ENCODE data around the gene OSBPL6. TPM values are rescaled to one million over a fixed set of nuclear protein-coding genes. Genes with fewer than 3 reads are reported as not detected.

The OSBPL6 gene
- total RNA-seq, 1 experiment from 2014 or later: 43.1 TPM

DNA sequence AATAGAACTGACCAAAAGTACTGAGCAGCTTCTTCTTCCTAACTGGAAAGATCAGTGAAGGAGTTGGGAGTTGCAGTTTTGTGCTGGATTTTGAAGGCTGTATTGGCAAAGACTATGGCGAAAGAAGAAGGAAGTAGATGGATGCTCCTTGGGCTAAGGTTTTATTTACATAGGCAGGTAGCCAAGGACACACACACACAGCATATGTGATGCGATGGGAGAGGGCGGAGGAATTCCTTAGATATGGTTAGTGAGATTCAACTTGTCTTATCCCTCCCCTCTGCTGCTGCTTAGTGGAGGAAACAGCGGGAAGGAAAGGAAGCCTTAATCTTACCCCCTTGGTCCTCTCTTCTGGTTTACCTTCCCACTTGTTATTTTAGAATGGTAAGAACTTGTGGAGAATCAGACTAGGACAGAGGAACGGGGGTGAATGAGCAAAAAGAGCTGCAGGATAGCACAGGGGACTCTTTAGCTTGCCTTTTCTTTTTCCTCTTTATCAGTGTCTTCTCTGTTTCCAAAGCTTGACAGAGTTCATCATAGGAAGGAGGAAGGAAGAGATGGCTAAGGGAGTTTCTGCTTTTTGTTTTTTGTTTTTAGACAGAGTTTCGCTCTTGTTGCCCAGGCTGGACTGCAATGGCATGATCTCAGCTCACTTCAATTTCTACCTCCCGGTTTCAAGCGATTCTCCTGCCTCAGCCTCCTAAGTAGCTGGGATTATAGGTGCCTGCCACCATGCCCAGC lies 87.9 kb downstream of the OSBPL6 start:
- intact Hi-C loops (cut with micrococcal nuclease): no loop called here
- TF ChIP-seq, protein P1, sequence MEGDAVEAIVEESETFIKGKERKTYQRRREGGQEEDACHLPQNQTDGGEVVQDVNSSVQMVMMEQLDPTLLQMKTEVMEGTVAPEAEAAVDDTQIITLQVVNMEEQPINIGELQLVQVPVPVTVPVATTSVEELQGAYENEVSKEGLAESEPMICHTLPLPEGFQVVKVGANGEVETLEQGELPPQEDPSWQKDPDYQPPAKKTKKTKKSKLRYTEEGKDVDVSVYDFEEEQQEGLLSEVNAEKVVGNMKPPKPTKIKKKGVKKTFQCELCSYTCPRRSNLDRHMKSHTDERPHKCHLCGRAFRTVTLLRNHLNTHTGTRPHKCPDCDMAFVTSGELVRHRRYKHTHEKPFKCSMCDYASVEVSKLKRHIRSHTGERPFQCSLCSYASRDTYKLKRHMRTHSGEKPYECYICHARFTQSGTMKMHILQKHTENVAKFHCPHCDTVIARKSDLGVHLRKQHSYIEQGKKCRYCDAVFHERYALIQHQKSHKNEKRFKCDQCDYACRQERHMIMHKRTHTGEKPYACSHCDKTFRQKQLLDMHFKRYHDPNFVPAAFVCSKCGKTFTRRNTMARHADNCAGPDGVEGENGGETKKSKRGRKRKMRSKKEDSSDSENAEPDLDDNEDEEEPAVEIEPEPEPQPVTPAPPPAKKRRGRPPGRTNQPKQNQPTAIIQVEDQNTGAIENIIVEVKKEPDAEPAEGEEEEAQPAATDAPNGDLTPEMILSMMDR (IDR thresholded peaks at IDR 0.05; ENCODE audit: unreplicated experiment): no peak
- Mint-ChIP-seq H3K4me1 (ENCODE audit: insufficient read depth, unreplicated experiment) (peaks cover 47% of the 10 kb centered on the region), H3K9me3 (ENCODE audit: unreplicated experiment) (no peaks in the 10 kb centered on the region), H3K4me3 (ENCODE audit: unreplicated experiment) (peak overlapping the region; percentile 12), H3K36me3 (ENCODE audit: insufficient read depth, unreplicated experiment) (peaks cover 8% of the 10 kb centered on the region), H3K27ac (ENCODE audit: low read depth, unreplicated experiment) (no peak overlapping the region), H3K27me3 (ENCODE audit: insufficient read depth, unreplicated experiment) (no peaks in the 10 kb centered on the region)
- BruUV-seq (replicated peaks): no TSS peak
- POLR2A ChIA-PET: interaction anchor here (0.7 to 3.3 kb wide), 12 partner anchors 10 to 169 kb away, joined by 3 to 18 read pairs (median 6); no protein-coding TSS in a partner anchor
- peak; percentile 96 for DNase-seq (ENCODE audit: unreplicated experiment)
- CTCF ChIA-PET: interaction anchor here (0.7 to 2.2 kb wide), 6 partner anchors 14 to 1534 kb away, joined by 3 to 12 read pairs (median 4); no protein-coding TSS in a partner anchor

DNA sequence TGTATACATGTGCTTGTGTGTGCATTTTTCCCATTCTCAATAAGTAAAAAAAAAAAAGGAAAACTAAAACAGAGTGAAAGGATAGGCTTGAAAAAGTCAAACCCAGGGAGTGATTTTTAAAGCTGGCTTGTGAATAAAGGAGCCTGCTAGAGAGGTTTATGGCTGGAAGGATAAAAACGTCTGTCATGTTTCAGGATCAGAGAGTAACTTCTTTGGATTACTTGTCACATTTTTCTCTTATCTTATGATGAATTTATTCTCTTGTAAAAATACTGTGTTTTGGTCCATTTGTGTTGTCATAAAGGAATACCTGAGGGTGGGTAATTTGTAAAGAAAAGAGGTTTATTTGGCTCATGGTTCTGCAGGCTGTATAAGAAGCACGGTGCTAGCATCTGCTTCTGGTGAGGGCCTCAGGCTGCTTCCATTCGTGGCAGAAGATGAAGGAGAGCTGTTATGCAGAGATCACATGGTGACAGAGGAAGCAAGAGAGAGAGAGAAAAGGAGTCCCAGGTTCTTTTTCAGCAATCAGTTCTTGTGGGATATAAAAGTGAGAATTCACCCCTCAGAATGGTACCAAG lies 89.1 kb downstream of the OSBPL6 start:
- Mint-ChIP-seq H3K9me3 (ENCODE audit: unreplicated experiment) (no peaks in the 10 kb centered on the region), H3K27me3 (ENCODE audit: insufficient read depth, unreplicated experiment) (no peaks in the 10 kb centered on the region), H3K27ac (ENCODE audit: low read depth, unreplicated experiment) (no peak overlapping the region), H3K4me3 (ENCODE audit: unreplicated experiment) (no peak overlapping the region), H3K36me3 (ENCODE audit: insufficient read depth, unreplicated experiment) (no peaks in the 10 kb centered on the region), H3K4me1 (ENCODE audit: insufficient read depth, unreplicated experiment) (peaks cover 37% of the 10 kb centered on the region)
- no peak for DNase-seq (ENCODE audit: unreplicated experiment)
- BruUV-seq (replicated peaks): no TSS peak
- intact Hi-C loops (cut with micrococcal nuclease): no loop called here
- CTCF ChIA-PET: interaction anchor here (0.6 to 2.1 kb wide), 5 partner anchors 13 to 386 kb away, joined by 3 to 6 read pairs (median 3); no protein-coding TSS in a partner anchor
- POLR2A ChIA-PET: interaction anchor here (1.1 to 3.3 kb wide), 4 partner anchors 11 to 131 kb away, joined by 3 to 18 read pairs (median 9); no protein-coding TSS in a partner anchor
- TF ChIP-seq, protein P1 (IDR thresholded peaks at IDR 0.05; ENCODE audit: unreplicated experiment): no peak

DNA sequence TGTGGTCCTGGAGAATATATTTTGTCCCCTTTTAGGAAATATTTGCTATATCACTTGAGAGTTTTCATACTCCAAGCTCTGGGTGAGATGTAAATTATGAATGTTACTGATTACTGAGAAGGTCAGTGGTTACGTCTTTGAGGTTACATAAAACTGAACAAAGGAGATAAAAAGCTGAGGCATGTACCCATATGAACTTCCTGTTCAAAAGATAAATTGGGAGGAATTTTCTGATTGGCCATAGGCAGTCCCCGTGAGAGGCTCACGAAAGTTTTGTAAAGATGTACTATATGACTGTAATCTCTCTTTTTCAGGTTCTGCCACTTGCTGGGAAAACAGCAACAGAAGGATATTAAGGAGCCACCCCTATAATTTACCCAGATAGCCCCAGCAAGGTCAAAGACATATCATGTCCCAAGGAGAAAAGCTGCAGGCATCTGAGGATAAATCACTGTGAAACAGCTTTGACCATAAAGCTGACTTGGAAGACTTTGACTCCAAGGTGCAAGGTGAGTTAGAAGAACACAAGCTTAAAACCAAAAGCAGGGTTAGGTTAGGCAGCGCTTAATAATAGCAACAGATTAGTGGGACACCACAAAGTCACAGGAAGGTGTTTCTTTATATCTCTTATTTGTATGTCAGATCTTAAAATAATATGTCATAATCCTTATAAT lies 90.4 kb downstream of the OSBPL6 start:
- no TSS peak for BruUV-seq (replicated peaks)
- no peaks in the 10 kb centered on the region for H3K36me3 Mint-ChIP-seq (ENCODE audit: insufficient read depth, unreplicated experiment)
- H3K4me1 Mint-ChIP-seq (ENCODE audit: insufficient read depth, unreplicated experiment): peaks cover 24% of the 10 kb centered on the region
- H3K4me3 Mint-ChIP-seq (ENCODE audit: unreplicated experiment): no peak overlapping the region
- intact Hi-C loops (cut with micrococcal nuclease): no loop called here
- no peaks in the 10 kb centered on the region for H3K9me3 Mint-ChIP-seq (ENCODE audit: unreplicated experiment)
- no peak for DNase-seq (ENCODE audit: unreplicated experiment)
- no peak overlapping the region for H3K27ac Mint-ChIP-seq (ENCODE audit: low read depth, unreplicated experiment)
- ChIA-PET CTCF (interaction anchor here (1.0 to 1.5 kb wide), 5 partner anchors 14 to 153 kb away, joined by 3 to 6 read pairs (median 4); no protein-coding TSS in a partner anchor), POLR2A (interaction anchor here (0.9 to 3.3 kb wide), 6 partner anchors 10 to 129 kb away, joined by 4 to 13 read pairs (median 5); partner anchors contain the start of gene OSBPL6)
- H3K27me3 Mint-ChIP-seq (ENCODE audit: insufficient read depth, unreplicated experiment): no peaks in the 10 kb centered on the region
- TF ChIP-seq, protein P1 (IDR thresholded peaks at IDR 0.05; ENCODE audit: unreplicated experiment): no peak

DNA sequence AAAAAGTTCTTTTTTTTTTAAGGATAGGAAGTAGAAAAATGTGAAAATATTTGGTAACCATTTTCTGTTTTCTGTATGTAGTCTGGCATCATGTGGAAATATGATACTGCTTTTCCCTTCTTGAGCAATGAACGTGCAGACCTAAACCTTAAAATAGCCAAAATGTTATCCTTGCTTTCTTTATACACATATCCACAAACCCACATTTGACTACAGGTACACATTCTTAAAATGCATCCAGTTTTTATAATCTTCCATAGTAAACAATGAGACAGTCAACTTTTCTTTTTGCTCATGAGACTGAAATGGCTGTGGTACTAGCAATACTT lies 90.9 kb downstream of the OSBPL6 start:
- Mint-ChIP-seq H3K27me3 (ENCODE audit: insufficient read depth, unreplicated experiment) (no peaks in the 10 kb centered on the region), H3K4me3 (ENCODE audit: unreplicated experiment) (no peak overlapping the region), H3K4me1 (ENCODE audit: insufficient read depth, unreplicated experiment) (peaks cover 23% of the 10 kb centered on the region), H3K36me3 (ENCODE audit: insufficient read depth, unreplicated experiment) (no peaks in the 10 kb centered on the region), H3K27ac (ENCODE audit: low read depth, unreplicated experiment) (no peak overlapping the region), H3K9me3 (ENCODE audit: unreplicated experiment) (no peaks in the 10 kb centered on the region)
- POLR2A ChIA-PET: interaction anchor here (1.3 to 2.1 kb wide), 4 partner anchors 9 to 90 kb away, joined by 4 to 12 read pairs (median 5); partner anchors contain the start of gene OSBPL6
- intact Hi-C loops (cut with micrococcal nuclease): no loop called here
- DNase-seq (ENCODE audit: unreplicated experiment): no peak
- TF ChIP-seq, protein P1 (IDR thresholded peaks at IDR 0.05; ENCODE audit: unreplicated experiment): no peak
- CTCF ChIA-PET: interaction anchor here (1.0 to 1.5 kb wide), 4 partner anchors 14 to 154 kb away, joined by 3 to 6 read pairs (median 4); no protein-coding TSS in a partner anchor
- no TSS peak for BruUV-seq (replicated peaks)

Data from MCF 10A (cell line).